ENCODE measurements around the gene CCDC69.

Gene CCDC69

GRCh38 chr5:151225071-151225470 lies 1.2 kb upstream of the CCDC69 start:
- Histone ChIP-seq H3K9ac (ENCODE audit: low read length in 5 of 5) (no peak overlapping the region), H3K36me3 (ENCODE audit: control insufficient read depth in 5 of 5, insufficient read depth in 5 of 5, low read length in 5 of 5) (no peaks in the 10 kb centered on the region), H3K27me3 (ENCODE audit: control insufficient read depth in 5 of 5, insufficient read depth in 4 of 5, low read length in 5 of 5) (peaks cover 0 to 3% (median 0%) of the 10 kb centered on the region in 5 donors), H3K9me3 (ENCODE audit: control insufficient read depth in 5 of 5, low read length in 5 of 5) (no peaks in the 10 kb centered on the region), H3K4me1 (ENCODE audit: control insufficient read depth in 5 of 5, insufficient read depth in 5 of 5, low read length in 5 of 5) (peaks cover 20 to 46% (median 41%) of the 10 kb centered on the region in 5 donors), H3K4me3 (ENCODE audit: low read depth in 1 of 5, low read length in 5 of 5) (no peak overlapping the region), H3K27ac (ENCODE audit: low read depth, low read length) (no peak overlapping the region)

- Histone ChIP-seq H3K27me3 (ENCODE audit: control insufficient read depth in 5 of 5, insufficient read depth in 4 of 5, low read length in 5 of 5) (peaks cover 0 to 3% (median 0%) of the 10 kb centered on the region in 5 donors), H3K9ac (ENCODE audit: low read length in 5 of 5) (peak overlapping the region in 4 of 5 donors; percentile 42 to 95 (median 93)), H3K4me1 (ENCODE audit: control insufficient read depth in 5 of 5, insufficient read depth in 5 of 5, low read length in 5 of 5) (peaks cover 19 to 50% (median 41%) of the 10 kb centered on the region in 5 donors), H3K36me3 (ENCODE audit: control insufficient read depth in 5 of 5, insufficient read depth in 5 of 5, low read length in 5 of 5) (no peaks in the 10 kb centered on the region), H3K9me3 (ENCODE audit: control insufficient read depth in 5 of 5, low read length in 5 of 5) (no peaks in the 10 kb centered on the region), H3K4me3 (ENCODE audit: low read depth in 1 of 5, low read length in 5 of 5) (peak overlapping the region; percentile 32 to 94 (median 86)), H3K27ac (ENCODE audit: low read depth, low read length) (peak overlapping the region; percentile 94)
These were observed 480 bp upstream of the CCDC69 start for GRCh38 chr5:151224372-151224771.

GRCh38 chr5:151222790-151223446 lies 974 bp downstream of the CCDC69 start:
- H3K27ac ChIP-seq (ENCODE audit: low read depth, low read length) = peak overlapping the region; percentile 94
- H3K36me3 ChIP-seq (ENCODE audit: control insufficient read depth in 5 of 5, insufficient read depth in 5 of 5, low read length in 5 of 5) = no peaks in the 10 kb centered on the region
- peak overlapping the region; percentile 85 to 94 (median 86) for H3K4me3 ChIP-seq (ENCODE audit: low read depth in 1 of 5, low read length in 5 of 5)
- H3K27me3 ChIP-seq (ENCODE audit: control insufficient read depth in 5 of 5, insufficient read depth in 4 of 5, low read length in 5 of 5) = peaks cover 0 to 1% (median 0%) of the 10 kb centered on the region in 5 donors
- peaks cover 18 to 61% (median 52%) of the 10 kb centered on the region in 5 donors for H3K4me1 ChIP-seq (ENCODE audit: control insufficient read depth in 5 of 5, insufficient read depth in 5 of 5, low read length in 5 of 5)
- H3K9ac ChIP-seq (ENCODE audit: low read length in 5 of 5) = peak overlapping the region; percentile 88 to 95 (median 91)
- no peaks in the 10 kb centered on the region for H3K9me3 ChIP-seq (ENCODE audit: control insufficient read depth in 5 of 5, low read length in 5 of 5)

GRCh38 chr5:151222054-151222789 lies 1.7 kb downstream of the CCDC69 start:
- Histone ChIP-seq H3K9ac (ENCODE audit: low read length in 5 of 5) (peak overlapping the region; percentile 88 to 95 (median 91)), H3K4me1 (ENCODE audit: control insufficient read depth in 5 of 5, insufficient read depth in 5 of 5, low read length in 5 of 5) (peaks cover 16 to 65% (median 59%) of the 10 kb centered on the region in 5 donors), H3K36me3 (ENCODE audit: control insufficient read depth in 5 of 5, insufficient read depth in 5 of 5, low read length in 5 of 5) (no peaks in the 10 kb centered on the region), H3K27ac (ENCODE audit: low read depth, low read length) (peak overlapping the region; percentile 94), H3K9me3 (ENCODE audit: control insufficient read depth in 5 of 5, low read length in 5 of 5) (no peaks in the 10 kb centered on the region), H3K27me3 (ENCODE audit: control insufficient read depth in 5 of 5, insufficient read depth in 4 of 5, low read length in 5 of 5) (no peaks in the 10 kb centered on the region), H3K4me3 (ENCODE audit: low read depth in 1 of 5, low read length in 5 of 5) (peak overlapping the region; percentile 85 to 94 (median 86))

GRCh38 chr5:151221574-151221973 lies 2.3 kb downstream of the CCDC69 start:
- Histone ChIP-seq H3K27me3 (ENCODE audit: control insufficient read depth in 5 of 5, insufficient read depth in 4 of 5, low read length in 5 of 5) (no peaks in the 10 kb centered on the region), H3K9me3 (ENCODE audit: control insufficient read depth in 5 of 5, low read length in 5 of 5) (no peaks in the 10 kb centered on the region), H3K27ac (ENCODE audit: low read depth, low read length) (peak overlapping the region; percentile 94), H3K4me3 (ENCODE audit: low read depth in 1 of 5, low read length in 5 of 5) (peak overlapping the region in 2 of 5 donors; percentile 85 to 86), H3K4me1 (ENCODE audit: control insufficient read depth in 5 of 5, insufficient read depth in 5 of 5, low read length in 5 of 5) (peaks cover 16 to 71% (median 62%) of the 10 kb centered on the region in 5 donors), H3K36me3 (ENCODE audit: control insufficient read depth in 5 of 5, insufficient read depth in 5 of 5, low read length in 5 of 5) (no peaks in the 10 kb centered on the region), H3K9ac (ENCODE audit: low read length in 5 of 5) (peak overlapping the region in 4 of 5 donors; percentile 42 to 95 (median 74))

- no peak overlapping the region for H3K9ac ChIP-seq (ENCODE audit: low read length in 5 of 5)
- H3K4me3 ChIP-seq (ENCODE audit: low read depth in 1 of 5, low read length in 5 of 5) = no peak overlapping the region
- no peaks in the 10 kb centered on the region for H3K27me3 ChIP-seq (ENCODE audit: control insufficient read depth in 5 of 5, insufficient read depth in 4 of 5, low read length in 5 of 5)
- H3K9me3 ChIP-seq (ENCODE audit: control insufficient read depth in 5 of 5, low read length in 5 of 5) = no peaks in the 10 kb centered on the region
- peak overlapping the region; percentile 94 for H3K27ac ChIP-seq (ENCODE audit: low read depth, low read length)
- peaks cover 21 to 83% (median 73%) of the 10 kb centered on the region in 5 donors for H3K4me1 ChIP-seq (ENCODE audit: control insufficient read depth in 5 of 5, insufficient read depth in 5 of 5, low read length in 5 of 5)
- H3K36me3 ChIP-seq (ENCODE audit: control insufficient read depth in 5 of 5, insufficient read depth in 5 of 5, low read length in 5 of 5) = peaks cover 0 to 8% (median 3%) of the 10 kb centered on the region in 5 donors
These were observed 4.1 kb downstream of the CCDC69 start for GRCh38 chr5:151219789-151220188.

- no peaks in the 10 kb centered on the region for H3K9me3 ChIP-seq (ENCODE audit: control insufficient read depth in 5 of 5, low read length in 5 of 5)
- no peak overlapping the region for H3K9ac ChIP-seq (ENCODE audit: low read length in 5 of 5)
- peak overlapping the region; percentile 51 for H3K27ac ChIP-seq (ENCODE audit: low read depth, low read length)
- peaks cover 0 to 11% (median 3%) of the 10 kb centered on the region in 5 donors for H3K36me3 ChIP-seq (ENCODE audit: control insufficient read depth in 5 of 5, insufficient read depth in 5 of 5, low read length in 5 of 5)
- H3K4me3 ChIP-seq (ENCODE audit: low read depth in 1 of 5, low read length in 5 of 5) = no peak overlapping the region
- H3K4me1 ChIP-seq (ENCODE audit: control insufficient read depth in 5 of 5, insufficient read depth in 5 of 5, low read length in 5 of 5) = peaks cover 28 to 84% (median 76%) of the 10 kb centered on the region in 5 donors
- H3K27me3 ChIP-seq (ENCODE audit: control insufficient read depth in 5 of 5, insufficient read depth in 4 of 5, low read length in 5 of 5) = no peaks in the 10 kb centered on the region
These were observed 4.8 kb downstream of the CCDC69 start for GRCh38 chr5:151219138-151219537.

- Histone ChIP-seq H3K9ac (ENCODE audit: low read length in 5 of 5) (no peak overlapping the region), H3K36me3 (ENCODE audit: control insufficient read depth in 5 of 5, insufficient read depth in 5 of 5, low read length in 5 of 5) (peaks cover 0 to 11% (median 3%) of the 10 kb centered on the region in 5 donors), H3K4me1 (ENCODE audit: control insufficient read depth in 5 of 5, insufficient read depth in 5 of 5, low read length in 5 of 5) (peaks cover 32 to 87% (median 81%) of the 10 kb centered on the region in 5 donors), H3K27me3 (ENCODE audit: control insufficient read depth in 5 of 5, insufficient read depth in 4 of 5, low read length in 5 of 5) (no peaks in the 10 kb centered on the region), H3K27ac (ENCODE audit: low read depth, low read length) (peak overlapping the region; percentile 51), H3K4me3 (ENCODE audit: low read depth in 1 of 5, low read length in 5 of 5) (no peak overlapping the region), H3K9me3 (ENCODE audit: control insufficient read depth in 5 of 5, low read length in 5 of 5) (no peaks in the 10 kb centered on the region)
These were observed 5.7 kb downstream of the CCDC69 start for GRCh38 chr5:151218177-151218576.

- no peak overlapping the region for H3K9ac ChIP-seq (ENCODE audit: low read length in 5 of 5)
- no peak overlapping the region for H3K4me3 ChIP-seq (ENCODE audit: low read depth in 1 of 5, low read length in 5 of 5)
- peaks cover 30 to 83% (median 79%) of the 10 kb centered on the region in 5 donors for H3K4me1 ChIP-seq (ENCODE audit: control insufficient read depth in 5 of 5, insufficient read depth in 5 of 5, low read length in 5 of 5)
- no peaks in the 10 kb centered on the region for H3K27me3 ChIP-seq (ENCODE audit: control insufficient read depth in 5 of 5, insufficient read depth in 4 of 5, low read length in 5 of 5)
- H3K36me3 ChIP-seq (ENCODE audit: control insufficient read depth in 5 of 5, insufficient read depth in 5 of 5, low read length in 5 of 5) = peaks cover 0 to 15% (median 3%) of the 10 kb centered on the region in 5 donors
- no peaks in the 10 kb centered on the region for H3K9me3 ChIP-seq (ENCODE audit: control insufficient read depth in 5 of 5, low read length in 5 of 5)
- peak overlapping the region; percentile 44 for H3K27ac ChIP-seq (ENCODE audit: low read depth, low read length)
These were observed 7.1 kb downstream of the CCDC69 start for GRCh38 chr5:151216781-151217180.

GRCh38 chr5:151215546-151215880 lies 8.4 kb downstream of the CCDC69 start:
- peak overlapping the region; percentile 93 for H3K27ac ChIP-seq (ENCODE audit: low read depth, low read length)
- no peaks in the 10 kb centered on the region for H3K27me3 ChIP-seq (ENCODE audit: control insufficient read depth in 5 of 5, insufficient read depth in 4 of 5, low read length in 5 of 5)
- H3K9me3 ChIP-seq (ENCODE audit: control insufficient read depth in 5 of 5, low read length in 5 of 5) = no peaks in the 10 kb centered on the region
- H3K4me1 ChIP-seq (ENCODE audit: control insufficient read depth in 5 of 5, insufficient read depth in 5 of 5, low read length in 5 of 5) = peaks cover 23 to 83% (median 72%) of the 10 kb centered on the region in 5 donors
- H3K4me3 ChIP-seq (ENCODE audit: low read depth in 1 of 5, low read length in 5 of 5) = no peak overlapping the region
- peaks cover 0 to 15% (median 3%) of the 10 kb centered on the region in 5 donors for H3K36me3 ChIP-seq (ENCODE audit: control insufficient read depth in 5 of 5, insufficient read depth in 5 of 5, low read length in 5 of 5)
- peak overlapping the region in 2 of 5 donors; percentile 8 to 11 for H3K9ac ChIP-seq (ENCODE audit: low read length in 5 of 5)
